PC-3 (cell line): ENCODE data around the gene SAG.

ENCODE experiments used
- EZH2phosphoT487 ChIP-seq: fragments of 300-600 bp; sonication (generic); IDR thresholded peaks from 2 replicates; pipeline ENCODE4 v1.6.1; 2018; ENCODE audit warnings: mild to moderate bottlenecking, antibody characterized with exemption, low read length, borderline replicate concordance
- TF ChIP-seq, protein P1 (sequence below): fragments of 300-600 bp; sonication (generic); conservative IDR thresholded peaks from 2 replicates; pipeline ENCODE4 v1.5.1; 2017; ENCODE audit warnings: antibody characterized with exemption, low read depth, mild to moderate bottlenecking, low read length

DNA sequence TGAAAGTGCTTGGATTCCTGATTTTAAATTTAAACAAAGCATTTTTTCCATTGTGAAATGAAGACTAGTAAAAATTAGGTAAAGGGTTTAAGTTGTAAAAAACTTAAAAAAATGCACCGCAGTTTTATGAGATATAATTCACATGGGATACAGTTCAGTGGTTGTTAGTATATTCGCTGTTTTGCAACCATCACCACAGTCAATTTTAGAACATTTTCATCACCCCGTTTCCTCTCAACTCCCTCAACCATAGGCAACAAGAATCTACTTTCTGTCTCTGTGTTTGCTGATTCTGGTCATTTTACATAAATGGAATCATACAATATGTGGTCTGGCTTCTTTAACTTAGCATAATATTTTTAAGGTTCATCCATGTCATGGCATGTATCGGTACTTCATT, 50.7 kb downstream of the SAG start:
- TF ChIP-seq, protein P1, sequence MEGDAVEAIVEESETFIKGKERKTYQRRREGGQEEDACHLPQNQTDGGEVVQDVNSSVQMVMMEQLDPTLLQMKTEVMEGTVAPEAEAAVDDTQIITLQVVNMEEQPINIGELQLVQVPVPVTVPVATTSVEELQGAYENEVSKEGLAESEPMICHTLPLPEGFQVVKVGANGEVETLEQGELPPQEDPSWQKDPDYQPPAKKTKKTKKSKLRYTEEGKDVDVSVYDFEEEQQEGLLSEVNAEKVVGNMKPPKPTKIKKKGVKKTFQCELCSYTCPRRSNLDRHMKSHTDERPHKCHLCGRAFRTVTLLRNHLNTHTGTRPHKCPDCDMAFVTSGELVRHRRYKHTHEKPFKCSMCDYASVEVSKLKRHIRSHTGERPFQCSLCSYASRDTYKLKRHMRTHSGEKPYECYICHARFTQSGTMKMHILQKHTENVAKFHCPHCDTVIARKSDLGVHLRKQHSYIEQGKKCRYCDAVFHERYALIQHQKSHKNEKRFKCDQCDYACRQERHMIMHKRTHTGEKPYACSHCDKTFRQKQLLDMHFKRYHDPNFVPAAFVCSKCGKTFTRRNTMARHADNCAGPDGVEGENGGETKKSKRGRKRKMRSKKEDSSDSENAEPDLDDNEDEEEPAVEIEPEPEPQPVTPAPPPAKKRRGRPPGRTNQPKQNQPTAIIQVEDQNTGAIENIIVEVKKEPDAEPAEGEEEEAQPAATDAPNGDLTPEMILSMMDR: no peak
- TF ChIP-seq EZH2phosphoT487: no peak
